ENCODE data around the gene PTRH1.
"Not testable (repeated sequence)": the region's sequence is repeated elsewhere in the genome, so short reads cannot be mapped to it uniquely, and the experiment has no call there.

Gene PTRH1, protein sequence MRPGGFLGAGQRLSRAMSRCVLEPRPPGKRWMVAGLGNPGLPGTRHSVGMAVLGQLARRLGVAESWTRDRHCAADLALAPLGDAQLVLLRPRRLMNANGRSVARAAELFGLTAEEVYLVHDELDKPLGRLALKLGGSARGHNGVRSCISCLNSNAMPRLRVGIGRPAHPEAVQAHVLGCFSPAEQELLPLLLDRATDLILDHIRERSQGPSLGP

DNA sequence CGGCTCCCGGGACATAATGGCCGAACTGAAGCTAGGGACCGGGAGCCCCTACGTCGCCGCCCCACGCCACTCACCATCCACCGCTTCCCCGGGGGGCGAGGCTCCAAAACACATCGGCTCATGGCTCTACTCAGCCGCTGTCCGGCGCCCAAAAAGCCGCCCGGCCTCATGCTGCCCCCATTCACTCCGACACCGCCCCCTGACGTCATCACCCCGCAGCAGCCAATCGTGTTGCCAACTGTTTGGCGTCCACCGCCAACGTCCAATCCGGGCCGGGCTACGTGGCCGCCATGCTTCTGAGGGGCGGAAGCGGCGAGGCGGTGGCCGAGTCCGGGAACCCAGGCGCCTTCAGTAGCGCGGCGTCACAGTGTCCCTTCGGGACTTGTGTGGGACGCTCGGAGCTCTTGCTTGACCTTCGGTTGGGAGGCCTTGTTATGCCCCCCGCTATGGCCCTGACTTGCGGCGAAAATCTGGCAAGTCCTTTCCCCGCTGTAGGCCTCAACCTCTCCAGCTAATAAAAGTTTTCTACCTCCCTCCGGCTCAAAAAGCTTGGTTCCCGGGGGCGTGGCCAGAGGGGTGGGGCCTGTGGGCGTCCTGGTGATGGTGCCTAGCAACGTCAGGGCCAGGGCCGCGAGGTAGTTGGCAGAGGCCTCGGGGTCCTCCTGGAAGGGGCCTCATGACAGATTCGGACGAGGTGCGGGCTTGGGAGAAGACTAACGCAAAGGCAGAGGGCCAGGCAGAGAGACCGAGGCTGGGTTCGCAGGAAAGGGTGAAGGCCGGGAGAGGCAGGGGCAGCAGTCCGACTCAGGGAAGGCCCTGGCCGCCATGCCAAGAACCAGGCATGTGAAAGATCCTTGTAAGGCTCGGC is at the start of gene PTRH1, which contains the start of gene TTC16:
TSS of gene PTRH1 (minus strand) at position 194 of the 868 bp plus-strand sequence. CDS start at position 170, 24 bp downstream.
TSS of gene TTC16 (plus strand) at position 610 of the 868 bp plus-strand sequence. CDS start at position 677, 67 bp downstream.
- DNase-seq (ENCODE audit: low spot score), result peak; percentile 100

DNA sequence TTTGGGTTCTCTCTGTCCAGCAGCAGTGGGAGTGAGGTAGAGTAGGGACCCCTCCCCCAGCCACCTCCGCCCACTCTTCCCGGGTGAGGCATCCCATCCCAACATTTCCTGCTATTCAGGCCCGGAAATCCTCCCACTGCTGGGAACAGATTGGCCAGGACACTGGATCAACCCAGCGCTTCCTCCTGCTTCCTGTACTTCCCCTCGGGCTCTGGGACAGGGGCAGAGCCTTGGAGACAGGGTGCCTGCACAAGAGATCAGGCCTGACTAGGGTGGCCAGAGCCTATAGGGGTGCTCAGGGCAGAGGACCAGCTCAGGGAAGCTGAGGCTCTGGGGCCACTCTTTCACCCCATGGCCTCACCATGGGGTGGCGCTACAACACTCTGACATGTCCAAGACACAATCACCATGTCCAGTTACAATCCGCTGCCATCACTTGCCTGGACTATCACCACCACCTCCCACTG is 48.5 kb upstream of the PTRH1 start:
- DNase-seq (ENCODE audit: low spot score), result peak; percentile 44

DNA sequence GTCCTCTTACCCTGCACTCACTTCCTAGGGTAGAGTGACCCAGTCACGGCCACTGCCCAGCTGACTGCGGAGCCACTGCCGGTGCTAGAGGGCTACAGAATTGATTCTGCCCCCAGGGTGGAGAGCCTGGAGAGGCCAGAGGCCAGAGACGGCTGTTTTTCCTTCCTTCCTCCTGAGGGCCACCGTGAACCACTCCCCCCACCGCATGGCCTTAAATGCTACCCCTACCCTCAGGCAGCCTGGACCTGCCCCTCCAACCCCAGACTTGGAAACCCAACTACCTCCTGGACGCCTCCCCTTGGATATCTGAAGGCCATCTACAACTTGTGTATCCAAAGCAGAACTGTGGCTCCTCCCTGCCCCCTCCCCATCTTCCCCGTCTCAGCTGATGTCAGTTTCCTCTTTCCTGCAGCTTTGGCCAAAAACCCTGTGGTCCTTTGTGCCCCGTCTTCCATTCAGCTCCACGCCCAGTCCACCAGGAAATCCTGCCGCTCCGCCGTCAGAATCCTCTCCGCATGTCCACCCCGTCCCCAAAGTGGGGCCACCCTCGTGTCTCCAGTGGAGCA is 46.7 kb upstream of the PTRH1 start:
- no peak for DNase-seq (ENCODE audit: low spot score)

DNA sequence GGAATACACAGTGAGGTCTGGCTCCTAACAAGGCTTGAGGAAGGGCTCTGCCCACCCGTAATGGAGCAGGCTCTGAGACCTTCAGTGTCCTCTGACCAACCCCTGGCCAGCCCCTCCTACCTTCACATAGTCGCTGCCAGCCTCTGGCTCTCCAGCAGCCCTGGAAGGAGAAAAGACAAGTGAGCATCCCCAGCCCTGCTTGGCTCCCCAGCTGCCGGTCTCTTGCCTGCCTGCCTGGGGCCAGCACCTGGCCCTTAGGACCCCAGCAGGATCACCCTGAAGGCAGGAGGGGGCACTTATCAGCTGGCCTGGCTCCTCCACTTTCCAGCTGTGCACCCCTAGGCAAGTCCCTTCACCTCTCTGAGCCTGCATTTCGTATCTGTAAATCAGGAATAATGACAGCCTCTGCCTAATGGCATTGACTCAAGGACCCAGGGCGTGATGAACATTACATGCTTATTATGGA is 46.1 kb upstream of the PTRH1 start:
- DNase-seq (ENCODE audit: low spot score), result no peak

DNA sequence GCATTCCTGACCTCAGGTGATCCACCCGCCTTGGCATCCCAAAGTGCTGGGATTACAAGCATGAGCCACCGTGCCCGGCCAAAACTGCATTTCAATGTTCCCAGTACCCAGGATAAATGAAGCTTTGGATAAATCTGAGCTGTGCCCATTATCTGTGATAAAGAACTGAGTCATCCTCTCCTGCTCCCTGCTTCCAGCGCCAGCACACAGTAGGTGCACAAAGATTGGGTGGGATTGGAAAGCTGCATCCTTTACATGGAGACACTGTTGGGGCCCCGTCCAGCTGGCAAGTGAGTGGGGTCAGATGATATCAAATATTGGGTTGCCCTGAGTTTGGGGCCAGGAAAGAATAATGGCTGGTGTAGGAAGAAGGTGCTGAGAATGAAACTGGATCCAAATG is 45.6 kb upstream of the PTRH1 start:
- DNase-seq (ENCODE audit: low spot score), result no peak

DNA sequence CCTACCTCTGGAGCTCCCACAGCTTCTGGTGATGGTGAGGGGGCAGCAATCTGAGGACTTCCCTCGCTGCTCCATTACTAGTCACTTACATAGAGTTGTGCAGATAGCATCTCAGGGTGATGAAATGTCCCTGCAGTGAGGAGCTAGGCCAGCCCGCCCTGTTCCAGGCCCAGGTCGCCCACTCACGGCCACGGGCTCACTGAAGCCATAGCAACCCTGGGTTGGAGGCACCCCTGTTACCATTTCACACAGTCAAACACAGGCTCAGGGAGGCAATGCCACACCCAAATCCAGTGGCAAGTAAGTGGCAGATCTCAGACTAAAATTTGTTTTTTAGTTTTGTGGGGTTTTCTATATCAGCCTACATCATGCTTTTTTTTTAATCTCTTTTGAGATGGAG is 43.4 kb upstream of the PTRH1 start:
- DNase-seq (ENCODE audit: low spot score), result no peak

DNA sequence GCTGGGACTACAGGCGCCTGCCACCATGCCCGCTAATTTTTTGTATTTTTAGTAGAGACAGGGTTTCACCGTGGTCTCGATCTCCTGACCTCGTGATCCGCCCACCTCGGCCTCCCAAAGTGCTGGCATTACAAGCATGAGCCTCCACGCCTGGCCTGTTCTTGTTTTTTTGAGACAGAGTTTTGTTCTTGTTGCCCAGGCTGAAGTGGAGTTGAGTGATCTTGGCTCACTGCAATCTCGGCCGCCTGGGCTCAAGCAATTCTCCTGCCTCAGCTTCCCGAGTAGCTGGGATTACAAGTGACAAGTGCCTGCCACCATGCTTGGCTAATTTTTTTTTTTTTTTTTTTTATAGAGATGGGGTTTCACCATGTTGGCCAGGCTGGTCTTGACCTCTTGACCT is 41.3 kb upstream of the PTRH1 start:
- not testable (repeated sequence) for DNase-seq (ENCODE audit: low spot score)

DNA sequence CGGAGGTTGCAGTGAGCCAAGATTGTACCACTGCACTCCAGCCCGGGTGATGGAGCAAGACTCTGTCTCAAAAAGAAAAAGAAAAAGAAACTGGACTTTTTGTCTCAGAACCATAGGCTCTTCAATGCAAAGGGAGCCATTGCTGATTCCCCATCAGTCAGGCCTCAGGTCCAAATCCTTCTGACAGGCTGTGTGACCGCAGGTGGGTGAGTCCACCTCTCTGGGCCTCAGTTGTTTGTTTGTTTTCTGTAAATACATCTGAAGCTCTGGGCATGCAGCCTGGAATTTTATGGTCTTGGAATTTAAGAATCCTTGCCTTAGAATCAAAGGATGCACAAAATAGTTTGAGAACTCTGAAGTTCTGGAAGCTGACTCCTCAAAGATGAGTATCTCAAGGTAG is 40.8 kb upstream of the PTRH1 start:
- DNase-seq (ENCODE audit: low spot score), result no peak

DNA sequence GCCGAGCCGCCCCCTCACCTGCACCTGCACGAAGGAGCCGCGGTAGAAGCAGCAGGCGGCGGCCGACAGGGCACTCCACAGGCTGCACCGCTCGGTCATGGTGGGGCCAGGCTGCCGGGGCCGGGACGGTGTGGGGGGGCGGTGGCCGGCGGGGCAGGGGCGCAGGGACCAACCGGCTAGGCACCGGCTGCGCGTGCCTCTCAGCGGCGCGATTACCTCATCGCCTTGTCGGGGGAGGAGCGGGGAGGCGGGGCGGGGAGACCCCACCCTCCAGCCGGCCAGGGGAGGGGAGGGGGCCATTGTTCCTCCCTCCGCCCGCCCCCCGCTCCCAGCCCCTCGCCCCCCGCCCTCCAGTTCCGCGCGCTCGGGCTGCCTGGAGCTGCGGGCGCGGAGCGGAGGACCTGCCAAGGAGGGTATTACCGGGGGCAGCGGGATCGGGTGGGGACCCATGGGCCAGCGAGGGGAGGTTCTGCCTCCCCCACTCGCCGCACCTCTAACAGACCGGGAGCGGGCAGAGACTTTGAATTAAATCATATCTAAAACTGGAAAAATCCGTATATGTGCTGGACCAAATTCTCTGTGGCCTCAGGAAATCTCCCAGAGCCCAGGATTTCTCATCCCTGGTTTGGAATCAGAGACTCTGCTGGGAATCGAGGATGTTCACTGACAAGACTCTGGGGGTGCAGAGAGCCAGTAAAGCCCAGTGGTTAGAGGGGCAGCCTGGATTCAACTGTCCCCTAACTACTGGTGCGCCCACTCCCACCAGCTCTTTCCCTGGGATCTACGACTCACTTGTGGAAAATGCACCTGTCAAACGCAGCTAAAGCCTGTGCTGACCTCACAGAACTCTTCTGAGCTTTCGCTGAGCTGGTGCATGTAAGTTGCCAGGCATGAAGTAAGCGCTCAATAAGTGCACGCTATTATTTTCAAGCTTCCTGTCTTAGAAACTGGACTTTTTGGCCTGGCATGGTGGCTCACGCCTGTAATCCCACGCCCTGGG is 39.9 kb upstream of the PTRH1 start:
- DNase-seq (ENCODE audit: low spot score), result no peak

DNA sequence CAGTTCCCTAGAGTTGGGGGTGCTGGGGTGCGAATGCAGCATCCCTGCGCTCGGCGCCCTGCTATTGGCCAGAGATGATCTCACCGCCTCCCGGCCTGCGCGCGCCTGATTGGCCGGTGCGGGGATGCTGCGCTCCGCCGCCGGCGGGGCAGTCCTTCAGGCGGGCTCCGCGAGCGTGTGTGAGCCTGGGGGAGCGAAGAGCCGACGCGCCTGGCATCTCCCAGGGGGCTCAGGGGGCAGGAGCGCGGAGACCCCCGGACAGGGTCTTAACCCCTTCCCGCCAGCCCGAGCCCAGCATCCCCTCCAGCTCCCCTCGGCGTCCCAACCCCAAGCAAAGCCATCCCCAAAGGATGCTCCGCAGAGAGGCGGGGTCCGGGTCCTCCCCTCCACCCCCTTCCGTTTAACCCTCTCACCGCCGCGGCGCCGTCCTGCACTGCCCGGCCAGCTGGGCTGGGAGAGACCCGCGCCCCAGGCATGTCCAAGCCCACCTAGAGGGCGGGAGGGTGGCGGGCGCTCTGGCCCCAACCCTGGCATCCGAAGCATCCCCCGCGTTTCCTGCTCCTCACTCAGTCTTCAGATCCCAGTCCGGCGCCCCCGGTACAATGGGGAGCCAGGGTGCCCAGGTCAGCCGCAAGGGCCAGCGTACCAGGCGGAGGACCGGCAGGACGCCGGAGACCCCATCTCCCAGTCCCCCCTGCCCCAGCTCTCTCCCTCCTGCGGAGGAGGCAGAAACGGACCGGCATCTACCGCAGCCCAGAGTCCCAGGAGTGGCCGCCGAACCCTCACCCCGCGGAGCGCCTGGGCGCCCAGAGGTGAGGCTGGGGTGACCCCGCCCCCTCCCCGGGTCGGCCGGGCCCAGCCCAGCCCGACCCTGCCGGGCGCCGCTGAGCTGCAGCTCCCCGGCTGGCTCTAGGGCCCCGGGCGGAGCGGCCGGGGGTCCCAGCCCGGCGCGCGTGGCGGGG is 38.9 kb upstream of the PTRH1 start:
- DNase-seq (ENCODE audit: low spot score), result no peak

DNA sequence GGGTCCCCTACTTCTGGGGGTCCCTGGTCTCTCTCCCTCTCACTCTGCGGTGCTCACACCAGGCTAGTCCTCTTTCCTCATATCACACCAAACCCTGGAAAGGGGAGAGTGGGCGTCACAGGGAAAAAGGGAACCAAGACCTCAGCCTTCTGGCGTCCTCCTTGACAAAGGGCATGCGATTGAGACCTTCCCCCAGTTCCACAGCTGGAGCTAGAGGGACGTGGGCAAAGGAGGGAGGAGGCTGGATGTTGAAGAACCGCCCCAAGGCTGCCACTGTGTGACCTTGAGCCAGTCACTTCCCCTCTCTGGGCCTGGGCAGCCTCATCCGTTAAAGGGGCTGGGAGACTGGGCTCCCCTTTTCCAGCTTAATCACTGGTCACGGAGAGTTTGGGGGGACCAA is 38.2 kb upstream of the PTRH1 start:
- DNase-seq (ENCODE audit: low spot score), result no peak

DNA sequence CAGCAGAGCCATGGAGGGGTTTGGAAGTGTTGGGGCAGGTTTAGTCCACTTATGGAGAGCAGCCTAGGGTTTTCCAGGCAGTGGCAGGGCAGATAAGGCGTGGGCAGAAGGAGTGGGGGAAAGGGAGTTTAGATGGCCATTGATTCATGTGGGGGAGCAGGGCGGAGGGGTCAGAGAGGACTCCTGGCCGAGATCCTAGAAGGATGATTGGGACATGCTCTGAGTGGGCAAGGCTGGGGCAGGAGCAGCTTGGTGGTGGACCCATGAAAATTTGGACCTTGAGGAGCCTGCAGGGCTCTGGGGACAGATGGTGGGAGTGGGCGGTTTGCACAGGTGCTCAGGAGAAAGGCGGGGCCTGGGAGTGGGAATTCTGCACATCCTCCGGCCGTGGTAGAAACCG is 37.7 kb upstream of the PTRH1 start:
- DNase-seq (ENCODE audit: low spot score), result no peak

DNA sequence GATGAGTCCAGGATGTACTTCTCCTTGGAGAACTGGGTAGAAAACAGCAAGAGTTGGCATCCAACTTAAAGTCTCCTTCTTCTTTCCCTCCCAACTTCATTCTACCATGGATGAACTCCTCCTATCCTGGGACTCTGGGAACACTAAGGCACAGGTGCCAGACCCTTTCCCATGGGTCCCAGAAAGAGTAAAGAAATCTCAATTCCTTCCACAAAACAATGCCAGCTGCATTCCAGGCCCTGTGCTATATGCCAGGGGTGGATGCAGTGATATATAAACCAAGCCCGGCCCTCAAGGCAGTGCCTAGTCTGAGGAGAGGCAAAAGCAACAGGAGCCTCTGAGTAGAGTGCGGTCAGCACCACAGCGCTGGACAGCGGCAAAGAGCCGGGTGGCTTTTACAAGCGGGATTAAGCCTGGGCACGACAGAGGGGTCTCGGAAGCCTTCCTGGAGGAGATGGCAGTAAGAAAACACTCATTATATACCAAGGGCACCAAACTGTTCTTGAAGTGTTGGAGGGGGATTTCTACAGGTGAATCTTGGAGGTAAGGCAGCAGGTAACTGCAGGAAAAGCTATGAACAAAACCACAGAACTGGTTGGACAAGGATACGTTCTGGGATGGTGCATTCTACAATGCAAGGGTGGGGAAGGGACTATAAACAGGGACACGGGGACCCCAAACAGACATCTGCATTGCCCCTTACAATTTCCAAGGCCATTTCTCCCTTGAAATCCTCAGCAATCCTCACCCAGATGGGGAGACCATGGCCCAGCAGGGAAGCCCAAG is 36.0 kb upstream of the PTRH1 start:
- DNase-seq (ENCODE audit: low spot score), result no peak

DNA sequence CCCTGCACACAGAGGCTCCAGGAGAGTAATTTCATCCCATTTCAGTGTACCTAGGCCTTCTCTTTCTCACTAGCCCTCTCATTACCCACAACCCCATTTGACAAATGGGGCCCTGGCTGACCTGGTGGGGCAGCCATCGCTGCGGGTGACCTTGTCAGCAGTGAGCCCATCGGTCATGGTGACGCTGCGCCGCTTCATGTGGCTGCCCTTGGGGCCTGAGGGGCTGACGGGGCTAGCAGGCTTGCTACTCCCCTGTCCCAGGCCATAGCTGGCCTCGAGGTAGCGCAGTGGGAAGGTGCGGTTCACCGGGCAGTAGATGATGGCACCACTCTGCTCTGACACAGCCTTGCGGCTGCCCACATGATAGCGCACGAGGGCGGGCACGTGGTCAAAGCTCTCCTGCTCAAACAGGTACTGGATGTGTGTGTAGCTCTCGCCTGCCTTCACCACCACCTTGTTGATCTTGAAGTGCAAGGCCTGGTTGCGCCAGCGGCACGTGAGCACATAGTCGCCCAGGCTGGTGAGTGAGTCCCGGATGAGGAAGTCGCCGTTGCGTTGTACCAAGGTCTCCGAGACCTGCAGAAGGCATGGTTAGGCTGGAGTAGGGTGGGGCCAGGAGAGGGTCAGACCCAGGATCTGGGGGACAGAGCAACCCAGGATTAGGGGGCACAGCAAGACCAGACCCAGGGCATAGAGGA is 33.8 kb upstream of the PTRH1 start:
- DNase-seq (ENCODE audit: low spot score), result no peak

DNA sequence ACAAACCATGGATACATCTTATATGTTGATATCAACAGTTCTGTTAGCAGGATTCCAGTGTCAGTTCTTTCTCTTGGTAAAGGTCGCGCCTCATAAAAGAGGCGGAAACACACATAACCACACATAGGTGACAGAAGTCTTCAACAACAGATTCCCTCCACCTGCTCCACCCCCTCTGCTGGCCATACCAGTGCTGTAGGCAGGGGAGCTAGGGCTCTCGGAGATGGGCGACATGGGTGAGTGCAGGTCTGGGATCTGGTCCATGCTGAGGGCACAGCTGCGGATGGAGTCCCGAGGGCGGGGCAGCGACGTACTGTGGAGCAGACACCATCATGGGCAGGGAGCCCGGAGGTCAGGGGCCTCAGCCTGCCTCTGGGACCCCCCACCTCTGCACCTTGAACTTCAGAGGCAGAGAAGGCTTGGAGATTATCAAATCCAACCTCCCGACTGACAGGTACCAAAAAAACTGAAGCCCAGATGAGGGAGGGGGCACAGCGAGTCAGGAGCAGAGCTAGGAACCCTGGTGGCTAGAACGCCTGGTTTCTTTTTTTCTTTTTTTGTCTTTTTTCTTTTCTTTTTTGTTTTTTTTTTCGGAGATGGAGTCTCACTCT is 31.6 kb upstream of the PTRH1 start:
- DNase-seq (ENCODE audit: low spot score), result no peak

DNA sequence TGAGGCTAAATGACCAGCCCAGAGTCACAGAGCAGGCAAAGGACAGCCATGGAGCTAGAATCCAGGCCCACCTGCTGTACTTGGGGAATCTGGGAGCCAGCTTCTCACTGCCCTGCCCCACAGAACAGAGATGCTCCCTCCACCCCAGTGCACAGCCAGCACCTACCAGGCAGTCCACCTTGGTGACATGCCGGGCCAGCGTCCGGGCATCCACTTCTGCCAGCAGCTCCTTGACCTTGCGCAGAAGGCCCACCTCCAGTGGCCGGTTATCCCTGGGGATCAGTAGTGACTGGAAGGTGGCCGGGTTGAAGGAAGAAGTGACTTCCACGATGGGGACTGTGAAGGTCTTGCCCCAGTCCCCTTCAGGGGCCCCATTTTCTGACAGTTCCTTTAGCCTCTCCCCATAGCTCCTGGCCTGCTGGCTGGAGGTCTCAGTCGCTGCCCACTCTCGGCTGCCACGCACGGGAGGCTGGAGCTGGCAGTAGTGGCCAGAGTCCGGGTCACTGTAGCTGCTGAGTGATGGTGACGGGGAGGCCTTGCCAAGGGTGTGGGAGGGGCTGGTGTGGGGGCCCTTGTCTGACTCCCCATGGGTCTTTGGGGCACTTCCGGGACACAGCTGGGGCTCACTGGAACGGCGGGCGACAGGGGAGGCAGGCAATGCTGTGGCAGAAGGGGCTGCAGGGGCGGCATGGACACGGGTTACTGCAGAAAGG is 29.1 kb upstream of the PTRH1 start:
- DNase-seq (ENCODE audit: low spot score), result no peak

DNA sequence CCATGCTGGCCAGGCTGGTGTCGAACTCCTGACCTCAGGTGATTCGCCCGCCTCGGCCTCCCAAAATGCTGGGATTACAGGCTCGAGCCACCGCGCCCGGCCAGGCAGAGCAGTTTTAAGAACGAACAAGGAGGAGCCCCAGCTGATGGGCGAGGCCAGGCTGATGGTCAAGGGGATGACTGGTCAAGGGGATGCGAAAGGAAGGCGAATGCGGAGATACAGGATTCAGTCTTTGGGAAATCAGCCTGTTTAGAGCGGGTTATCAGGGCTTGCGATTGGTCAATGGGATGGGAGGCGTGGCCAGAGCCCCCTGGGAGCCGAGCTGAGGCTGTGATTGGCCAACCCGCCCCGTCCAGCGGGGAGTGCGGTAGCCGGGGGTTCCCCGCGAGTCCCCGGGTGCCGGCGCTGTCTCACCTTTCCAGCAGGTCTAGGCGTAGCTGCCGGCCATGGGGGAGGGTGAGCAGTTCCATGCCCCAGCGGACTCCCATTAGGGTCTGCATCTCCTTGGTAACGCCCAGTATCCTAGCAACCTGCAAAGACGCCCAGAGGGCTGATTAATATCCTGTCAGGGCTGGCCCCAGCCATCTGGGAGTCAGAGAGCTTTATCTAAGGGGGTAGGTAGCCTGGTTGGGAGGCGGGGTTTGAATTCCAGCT is 27.1 kb upstream of the PTRH1 start:
- no peak for DNase-seq (ENCODE audit: low spot score)
